SK-N-SH treated with all-trans-retinoic acid at 6 μM for 48 hours (cell line): ENCODE results near the gene RASGEF1C.

Experiments
- CSDC2 ChIP-seq: fragments of 250-450 bp; sonication (Bioruptor Pico); IDR thresholded peaks from 2 replicates; pipeline ENCODE4 v1.5.0; 2020; ENCODE audit warnings: mild to moderate bottlenecking, moderate library complexity
- GLIS3 ChIP-seq: fragments of 250-450 bp; sonication (Bioruptor Pico); IDR thresholded peaks from 2 replicates; pipeline ENCODE4 v1.5.0; 2020; ENCODE audit warnings: mild to moderate bottlenecking, moderate library complexity
- TCF4 ChIP-seq: fragments of 250-450 bp; sonication (Bioruptor Pico); IDR thresholded peaks from 2 replicates; pipeline ENCODE4 v1.8.0; 2021; ENCODE audit warnings: mild to moderate bottlenecking, moderate library complexity, borderline replicate concordance
- TSHZ2 ChIP-seq: fragments of 250-450 bp; sonication (Bioruptor Pico); IDR thresholded peaks from 2 replicates; pipeline ENCODE4 v1.5.0; 2020; ENCODE audit warnings: mild to moderate bottlenecking, moderate library complexity

- TF ChIP-seq TSHZ2 (no peak), TCF4 (CRISPR knock-in tag) (no peak), CSDC2 (CRISPR knock-in tag) (no peak), GLIS3 (CRISPR knock-in tag) (no peak)
These were observed 122.1 kb downstream of the RASGEF1C start for GRCh38 chr5:180086816-180087399.
